ENCODE data around the gene PLCXD1.
"Not testable (repeated sequence)": the region's sequence is repeated elsewhere in the genome, so short reads cannot be mapped to it uniquely, and the experiment has no call there.

Gene PLCXD1

DNA sequence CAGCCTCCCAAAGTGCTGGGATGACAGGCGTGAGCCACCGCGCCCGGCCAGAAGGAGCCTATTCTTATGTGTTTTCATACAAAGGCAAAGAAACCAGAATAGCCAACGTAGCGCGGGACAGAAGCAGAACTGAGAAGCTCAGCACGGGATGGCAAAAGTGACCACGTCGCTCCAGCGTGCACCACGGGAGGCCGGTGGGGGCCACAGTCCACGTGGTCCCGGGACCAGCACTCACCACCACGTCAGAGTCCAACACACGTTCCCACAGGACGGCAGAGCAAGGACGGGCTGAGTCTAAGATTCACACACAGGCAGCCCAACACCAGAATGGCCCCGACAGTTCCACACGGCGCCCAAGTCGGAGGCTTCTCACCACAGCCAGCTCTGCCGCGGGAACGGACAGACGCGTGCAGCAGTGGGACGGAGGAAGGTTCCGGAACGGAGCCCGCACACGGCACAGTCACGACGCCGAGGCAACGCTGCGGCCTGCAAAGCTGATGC lies 56.2 kb downstream of the PLCXD1 start:
- no peak for DNase-seq

GRCh38 chrX:338281-338835 lies 57.2 kb downstream of the PLCXD1 start:
- DNase-seq: no peak

- no peak for DNase-seq
Measured at GRCh38 chrX:338836-339400, 57.7 kb downstream of the PLCXD1 start.

DNA sequence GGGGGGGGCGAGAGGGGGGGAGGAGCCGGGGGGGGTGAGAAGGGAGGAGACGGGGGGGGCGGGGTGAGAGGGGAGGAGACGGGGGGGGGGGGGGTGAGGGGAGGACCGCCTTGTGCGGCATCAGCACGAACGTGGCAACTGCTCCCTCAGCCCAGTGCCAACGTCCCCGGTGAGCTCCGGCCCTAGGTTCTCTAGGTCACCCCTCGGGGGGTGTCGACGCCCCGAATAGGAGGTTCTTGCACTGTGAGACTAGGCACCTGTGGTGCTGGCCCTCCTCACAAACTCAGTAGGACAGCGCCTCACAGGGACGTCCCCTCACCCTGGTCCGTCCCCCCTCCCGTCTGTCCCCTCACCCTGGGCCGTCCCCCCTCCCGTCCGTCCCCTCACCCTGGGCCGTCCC lies 58.9 kb downstream of the PLCXD1 start:
- no peak for DNase-seq

DNA sequence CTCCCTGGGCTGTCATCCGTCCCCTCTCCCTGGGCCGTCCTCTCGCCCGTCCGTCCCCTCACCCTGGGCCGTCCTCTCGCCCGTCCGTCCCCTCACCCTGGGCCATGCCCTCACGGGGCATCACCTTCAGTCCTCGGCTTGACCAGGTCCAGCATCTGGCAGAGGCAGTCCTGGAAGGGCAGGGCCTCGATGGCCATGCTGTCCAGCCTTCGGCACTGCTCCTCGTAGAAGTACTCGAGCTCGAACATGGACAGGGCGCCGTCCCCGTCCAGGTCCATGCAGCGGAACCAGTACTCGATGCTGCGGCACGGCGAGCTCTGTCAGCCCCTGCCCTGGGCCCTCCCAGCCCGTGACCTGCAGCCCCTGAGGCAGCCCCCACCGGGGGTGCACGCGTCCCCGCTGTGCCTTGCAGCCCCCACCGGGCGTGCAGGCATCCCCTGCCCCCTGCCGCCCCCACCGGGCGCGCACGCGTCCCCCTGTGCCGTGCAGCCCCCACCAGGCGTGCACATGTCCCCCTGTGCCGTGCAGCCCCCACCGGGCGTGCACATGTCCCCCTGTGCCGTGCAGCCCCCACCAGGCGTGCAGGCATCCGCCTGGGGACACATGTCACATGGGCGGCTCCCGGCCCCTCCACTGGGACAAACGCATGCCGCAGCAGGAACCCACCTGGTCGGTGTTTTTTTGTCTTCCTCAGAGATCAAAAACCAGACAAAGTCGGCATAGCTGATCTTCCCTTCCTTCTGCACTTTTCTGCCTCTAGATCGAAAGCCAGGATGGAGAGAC lies 59.7 kb downstream of the PLCXD1 start:
- DNase-seq: no peak

DNA sequence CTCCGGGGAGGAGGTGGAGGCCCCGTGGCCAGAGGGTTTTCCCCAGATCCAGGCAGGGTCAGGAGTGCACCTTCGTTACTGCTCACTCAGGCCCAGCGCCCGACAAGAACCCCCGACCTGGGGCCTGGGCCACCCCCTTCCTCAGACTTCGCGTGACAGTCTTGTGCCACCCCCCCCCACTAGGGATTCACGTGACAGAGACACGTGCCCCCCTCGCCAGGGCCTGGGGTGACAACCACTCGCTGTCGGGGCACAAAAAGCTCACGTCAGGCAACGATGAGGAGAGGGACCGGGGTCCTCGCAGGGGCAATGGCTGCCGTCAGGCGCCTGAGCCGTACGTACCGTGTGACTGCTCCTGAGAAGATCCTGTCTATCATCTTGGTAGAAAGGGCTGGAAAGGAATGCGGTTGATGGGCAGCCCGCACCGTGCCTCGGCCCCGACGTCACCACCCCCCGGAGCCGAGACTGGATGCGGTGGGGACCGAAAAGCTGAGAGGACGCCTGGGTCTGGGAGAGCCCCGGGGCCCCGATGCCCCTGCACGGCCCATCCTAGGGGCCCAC lies 60.4 kb downstream of the PLCXD1 start:
- no peak for DNase-seq

DNA sequence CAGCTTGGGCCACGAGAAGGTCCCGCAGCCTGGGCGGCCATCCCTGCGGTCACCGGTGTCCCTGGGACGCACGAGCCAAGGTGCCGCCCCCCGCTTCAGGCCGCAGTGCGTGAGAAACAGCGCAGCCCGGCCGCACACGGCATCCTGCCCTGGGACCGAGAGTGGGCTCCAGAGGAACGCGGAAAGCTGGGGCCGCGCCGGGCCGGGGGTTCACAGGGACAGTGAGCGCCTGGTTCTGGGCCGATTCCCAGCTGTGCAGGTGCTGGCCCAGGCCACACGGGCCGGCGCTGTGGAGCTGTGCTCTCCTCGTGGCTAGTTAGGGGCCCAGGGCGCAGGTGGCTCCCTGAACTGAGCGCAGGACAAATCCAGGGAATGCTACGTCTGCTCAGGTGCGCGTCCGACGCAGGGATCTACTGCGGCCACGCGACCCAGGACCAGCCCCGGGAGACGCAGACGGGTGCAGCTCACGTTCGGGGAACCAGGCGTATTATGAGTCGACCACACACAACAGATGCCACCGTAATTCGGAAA lies 63.3 kb downstream of the PLCXD1 start:
- DNase-seq: no peak

DNA sequence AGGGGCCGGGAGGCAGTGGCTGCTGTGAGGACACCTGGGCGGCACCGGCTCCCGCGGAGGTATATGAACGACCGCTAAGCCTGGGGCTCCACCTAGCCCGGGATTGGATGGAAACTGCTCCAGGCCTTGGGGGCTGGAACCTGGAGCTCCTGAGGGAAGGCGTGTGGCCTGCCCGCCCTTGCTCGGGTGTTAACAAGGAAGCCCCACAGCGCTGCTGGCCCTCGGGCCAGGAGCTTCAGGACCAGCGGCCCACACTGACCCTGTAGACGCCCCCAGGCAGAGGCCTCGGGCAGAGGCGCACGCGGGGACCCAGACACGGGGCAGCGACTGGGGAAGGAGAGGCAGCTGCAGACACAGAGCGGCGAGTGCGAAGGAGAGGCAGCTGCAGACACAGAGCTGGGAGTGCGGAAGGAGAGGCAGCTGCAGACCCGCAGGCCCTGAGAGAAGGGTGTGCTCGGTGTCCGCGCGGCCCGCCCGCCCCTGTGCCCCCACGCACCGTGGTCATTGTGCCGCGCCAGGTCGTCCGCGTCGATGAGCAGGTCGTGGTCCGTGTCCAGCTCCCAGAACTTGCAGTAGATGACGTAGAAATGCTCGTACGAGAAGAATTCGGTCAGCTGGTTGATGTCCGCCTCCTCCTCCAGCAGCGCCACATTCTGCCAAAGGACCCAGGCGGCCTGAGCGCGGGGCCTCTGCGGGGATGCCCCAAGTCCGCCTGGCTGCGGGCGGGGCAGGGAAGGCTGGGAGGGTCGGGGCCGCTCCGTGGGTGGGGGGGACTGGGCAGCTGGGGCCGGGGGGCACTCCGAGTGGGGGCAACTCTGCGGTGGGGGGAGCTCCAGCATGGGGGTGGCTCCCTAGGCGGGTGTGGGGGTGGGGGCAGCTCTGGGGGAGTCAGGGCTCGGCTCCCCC lies 64.1 kb downstream of the PLCXD1 start:
- no peak for DNase-seq

DNA sequence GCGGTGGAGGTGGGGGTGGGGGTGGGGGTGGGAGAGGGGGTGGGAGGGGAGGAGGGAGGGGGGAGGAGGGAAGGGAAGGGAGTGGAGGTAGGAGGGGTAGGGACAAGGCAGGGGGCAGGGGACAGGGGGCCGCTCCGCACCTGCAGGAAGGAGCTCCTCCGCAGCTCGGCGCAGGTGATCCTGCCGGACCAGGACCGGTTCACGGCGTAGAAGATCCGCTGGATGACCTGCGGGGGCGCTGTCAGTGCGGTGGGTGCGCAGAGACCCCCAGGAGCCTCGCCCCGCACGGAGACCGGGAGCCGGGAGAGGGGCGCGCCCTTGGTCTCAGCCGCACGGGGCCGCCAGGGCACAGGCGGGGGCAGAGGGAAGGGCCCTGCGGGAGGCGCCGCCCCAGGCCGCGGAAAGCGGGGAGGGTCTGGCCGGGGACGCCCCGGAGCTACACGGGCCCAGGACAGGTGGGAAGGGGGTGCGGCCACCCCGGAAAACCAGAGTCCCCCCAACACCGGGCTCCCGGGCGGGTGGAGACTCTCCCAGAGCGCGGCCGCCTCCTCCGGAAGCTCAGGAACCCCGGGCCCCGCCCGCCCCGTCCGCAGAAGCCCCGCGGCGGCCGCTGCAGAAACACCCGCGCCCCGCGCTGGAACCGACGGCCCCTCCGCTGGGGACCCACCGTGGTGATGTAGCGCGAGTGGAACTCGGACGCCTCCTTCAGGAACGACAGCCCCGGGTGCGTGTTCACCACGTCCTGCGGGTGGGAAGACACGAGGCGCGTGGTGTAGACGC lies 65.0 kb downstream of the PLCXD1 start:
- no peak for DNase-seq

- no peak for DNase-seq
Measured at GRCh38 chrX:347351-348117, 66.4 kb downstream of the PLCXD1 start.

- DNase-seq: no peak
Measured at GRCh38 chrX:348461-349117, 67.4 kb downstream of the PLCXD1 start.

- no peak for DNase-seq
Measured at GRCh38 chrX:349196-349595, 68.0 kb downstream of the PLCXD1 start.

- no peak for DNase-seq
Measured at GRCh38 chrX:349702-350101, 68.5 kb downstream of the PLCXD1 start.

DNA sequence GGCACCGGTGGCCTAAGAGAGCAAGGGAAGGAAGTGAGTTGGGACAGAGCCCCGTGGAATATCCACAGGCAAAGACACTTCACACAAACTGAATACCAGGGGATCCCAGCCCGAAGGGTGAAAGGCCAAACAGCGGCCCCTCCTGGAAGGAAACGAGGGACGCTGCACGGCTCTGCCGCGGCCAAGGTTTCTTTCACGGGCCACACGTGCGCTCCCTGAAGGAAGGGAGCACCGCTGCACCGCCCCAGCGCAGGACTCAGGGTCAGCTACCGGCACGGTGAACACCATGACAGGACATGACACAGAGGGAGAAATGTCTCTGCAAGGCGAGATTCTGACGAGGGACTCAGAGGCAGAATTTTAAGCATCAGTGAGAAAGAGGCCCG lies 69.0 kb downstream of the PLCXD1 start:
- DNase-seq: no peak

- no peak for DNase-seq
Measured at GRCh38 chrX:350534-351323, 69.5 kb downstream of the PLCXD1 start.

DNA sequence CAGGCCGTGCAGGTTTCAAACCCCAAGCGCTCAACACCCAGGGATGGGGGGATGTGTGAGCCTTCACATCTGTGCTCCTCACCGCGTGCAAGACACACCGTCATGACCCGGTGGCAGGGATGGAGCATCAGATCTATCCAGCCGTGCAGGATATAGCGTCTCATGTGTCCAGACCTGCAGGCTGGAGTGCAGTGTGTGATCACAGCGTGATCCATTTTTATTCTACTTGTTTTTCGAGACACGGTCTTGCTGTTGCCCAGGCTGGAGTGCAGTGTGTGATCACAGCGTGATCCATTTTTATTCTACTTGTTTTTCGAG lies 70.1 kb downstream of the PLCXD1 start:
- not testable (repeated sequence) for DNase-seq

GRCh38 chrX:351736-352135 lies 70.6 kb downstream of the PLCXD1 start:
- no peak for DNase-seq

GRCh38 chrX:352181-352580 lies 71.0 kb downstream of the PLCXD1 start:
- DNase-seq: no peak

DNA sequence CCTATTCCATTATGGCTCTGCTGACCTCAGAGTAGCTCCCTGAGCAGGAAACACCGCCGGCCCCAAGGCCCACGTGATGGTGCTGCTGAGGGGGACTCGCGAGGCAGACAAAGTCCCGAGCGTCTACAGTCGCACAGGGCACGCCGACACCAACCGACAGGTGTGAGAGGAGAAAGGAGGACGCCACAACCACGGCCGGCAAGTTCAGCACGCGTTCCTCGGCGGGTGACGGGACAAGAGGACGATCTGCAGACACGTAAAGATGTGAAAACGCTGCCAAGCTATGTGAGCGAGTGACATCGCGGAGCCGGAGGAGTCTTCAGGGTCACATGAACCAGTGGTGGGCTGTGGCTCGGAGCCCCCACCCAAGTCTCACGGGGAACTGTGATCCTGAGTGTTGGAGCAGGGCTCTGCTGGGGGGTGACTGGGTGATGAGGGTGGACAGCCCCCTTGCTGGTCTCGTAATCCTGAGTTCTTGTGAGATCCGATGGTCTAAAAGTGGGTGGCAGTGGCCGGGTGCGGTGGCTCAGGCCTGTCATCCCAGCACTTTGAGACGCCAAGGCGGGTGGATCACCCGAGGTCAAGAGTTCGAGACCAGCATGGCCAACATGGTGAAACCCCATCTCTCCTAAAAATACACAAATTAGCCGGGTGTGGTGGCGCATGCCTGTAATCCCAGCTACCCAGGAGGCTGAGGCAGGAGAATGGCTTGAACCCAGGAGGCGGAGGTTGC lies 71.6 kb downstream of the PLCXD1 start:
- DNase-seq: no peak
